CD4-positive, alpha-beta T cell treated with Interleukin-15 for 1 hour (primary cell): ENCODE results near the gene WDR37.
A peak's percentile ranks its signal among the peaks of the same experiment; 100 is the strongest.
"Not testable (repeated sequence)": the region's sequence is repeated elsewhere in the genome, so short reads cannot be mapped to it uniquely, and the experiment has no call there.

Source experiments
- DNase-seq: peaks from one replicate; pipeline ENCODE4 v3.0.0-alpha.2; 2020

The WDR37 gene

GRCh38 chr10:1109795-1110673, 53.8 kb downstream of the WDR37 start:
- peak; percentile 68 for DNase-seq

GRCh38 chr10:1110674-1111119, 54.5 kb downstream of the WDR37 start:
- DNase-seq: no peak

- DNase-seq: no peak
These were observed 58.1 kb downstream of the WDR37 start for GRCh38 chr10:1114315-1114714.

- DNase-seq: no peak
These were observed 58.8 kb downstream of the WDR37 start for GRCh38 chr10:1114719-1115606.

GRCh38 chr10:1115607-1115955, 59.4 kb downstream of the WDR37 start:
- no peak for DNase-seq

GRCh38 chr10:1116051-1116450, 59.9 kb downstream of the WDR37 start:
- DNase-seq: no peak

GRCh38 chr10:1116696-1117280, 60.6 kb downstream of the WDR37 start:
- DNase-seq: no peak

GRCh38 chr10:1117651-1118050, 61.5 kb downstream of the WDR37 start:
- DNase-seq: no peak

GRCh38 chr10:1118318-1118717, 62.1 kb downstream of the WDR37 start:
- DNase-seq: not testable (repeated sequence)

- no peak for DNase-seq
These were observed 62.8 kb downstream of the WDR37 start for GRCh38 chr10:1119027-1119426.

- no peak for DNase-seq
These were observed 63.3 kb downstream of the WDR37 start for GRCh38 chr10:1119501-1119900.

- no peak for DNase-seq
These were observed 64.1 kb downstream of the WDR37 start for GRCh38 chr10:1120306-1120705.

- no peak for DNase-seq
These were observed 64.6 kb downstream of the WDR37 start for GRCh38 chr10:1120801-1121211.

GRCh38 chr10:1121271-1121970, 65.2 kb downstream of the WDR37 start:
- no peak for DNase-seq

GRCh38 chr10:1122349-1122748, 66.2 kb downstream of the WDR37 start:
- no peak for DNase-seq

GRCh38 chr10:1123198-1123597, 67.0 kb downstream of the WDR37 start:
- no peak for DNase-seq

- DNase-seq: no peak
These were observed 67.8 kb downstream of the WDR37 start for GRCh38 chr10:1123972-1124371.

- DNase-seq: no peak
These were observed 68.6 kb downstream of the WDR37 start for GRCh38 chr10:1124796-1125195.

GRCh38 chr10:1126461-1126860, 70.3 kb downstream of the WDR37 start:
- no peak for DNase-seq

GRCh38 chr10:1127629-1128028, 71.4 kb downstream of the WDR37 start:
- no peak for DNase-seq

GRCh38 chr10:1128115-1128514, 71.9 kb downstream of the WDR37 start:
- DNase-seq: no peak

GRCh38 chr10:1128649-1129048, 72.5 kb downstream of the WDR37 start:
- DNase-seq: no peak

- DNase-seq: no peak
These were observed 74.0 kb downstream of the WDR37 start for GRCh38 chr10:1130226-1130625.
